ENCODE results near the gene NEDD4L. TPM values are rescaled to one million over a fixed set of nuclear protein-coding genes. Genes with fewer than 3 reads are reported as not detected.
A peak's percentile ranks its signal among the peaks of the same experiment; 100 is the strongest.

The NEDD4L gene
- total RNA-seq, 1 experiment from 2014 or later: 57.4 TPM

DNA sequence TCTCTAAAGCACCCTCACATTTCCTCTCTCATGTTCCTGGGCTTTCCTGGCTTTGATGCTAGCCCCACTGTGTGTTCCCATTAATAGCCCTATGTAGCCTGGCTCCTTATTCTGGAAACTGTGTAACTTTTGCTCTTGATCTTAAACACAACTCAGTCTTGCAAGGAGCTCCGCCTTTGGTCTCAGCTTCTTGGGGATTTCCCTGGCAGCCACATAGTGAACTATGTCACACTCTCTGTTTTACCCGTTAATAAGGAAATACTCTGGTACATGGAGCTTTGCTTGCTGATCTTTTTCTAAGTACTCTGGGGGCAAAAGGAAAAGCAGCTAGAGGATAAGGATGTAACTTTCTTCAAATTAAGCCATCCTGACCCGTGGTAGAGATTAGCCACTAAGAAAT lies 259.3 kb downstream of the NEDD4L start:
- H3K36me3 ChIP-seq (ENCODE audit: low read depth): peaks cover 27% of the 10 kb centered on the region
- ChIA-PET POLR2A (ENCODE audit: unreplicated experiment) (no interaction called here), CTCF (no interaction called here)
- intact Hi-C loops (cut with micrococcal nuclease; ENCODE audit: unreplicated experiment): no loop called here
- no peak overlapping the region for H3K4me3 ChIP-seq
- H3K4me2 ChIP-seq: no peak overlapping the region
- H4K20me1 ChIP-seq (ENCODE audit: insufficient read depth): peaks cover 10% of the 10 kb centered on the region
- no peaks in the 10 kb centered on the region for H3K9me2 ChIP-seq (ENCODE audit: insufficient read depth)
- H3K27me3 ChIP-seq (ENCODE audit: insufficient read depth, low read depth): no peaks in the 10 kb centered on the region
- TF ChIP-seq, protein P1, sequence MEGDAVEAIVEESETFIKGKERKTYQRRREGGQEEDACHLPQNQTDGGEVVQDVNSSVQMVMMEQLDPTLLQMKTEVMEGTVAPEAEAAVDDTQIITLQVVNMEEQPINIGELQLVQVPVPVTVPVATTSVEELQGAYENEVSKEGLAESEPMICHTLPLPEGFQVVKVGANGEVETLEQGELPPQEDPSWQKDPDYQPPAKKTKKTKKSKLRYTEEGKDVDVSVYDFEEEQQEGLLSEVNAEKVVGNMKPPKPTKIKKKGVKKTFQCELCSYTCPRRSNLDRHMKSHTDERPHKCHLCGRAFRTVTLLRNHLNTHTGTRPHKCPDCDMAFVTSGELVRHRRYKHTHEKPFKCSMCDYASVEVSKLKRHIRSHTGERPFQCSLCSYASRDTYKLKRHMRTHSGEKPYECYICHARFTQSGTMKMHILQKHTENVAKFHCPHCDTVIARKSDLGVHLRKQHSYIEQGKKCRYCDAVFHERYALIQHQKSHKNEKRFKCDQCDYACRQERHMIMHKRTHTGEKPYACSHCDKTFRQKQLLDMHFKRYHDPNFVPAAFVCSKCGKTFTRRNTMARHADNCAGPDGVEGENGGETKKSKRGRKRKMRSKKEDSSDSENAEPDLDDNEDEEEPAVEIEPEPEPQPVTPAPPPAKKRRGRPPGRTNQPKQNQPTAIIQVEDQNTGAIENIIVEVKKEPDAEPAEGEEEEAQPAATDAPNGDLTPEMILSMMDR (conservative IDR thresholded peaks at IDR 0.05): no peak
- TF ChIP-seq EZH2 (IDR thresholded peaks at IDR 0.05; ENCODE audit: low read depth): no peak
- DNase-seq: no peak
- H3K4me1 ChIP-seq (replicated peaks; ENCODE audit: insufficient read depth): peaks cover 10% of the 10 kb centered on the region; the same call in 1 of the 2 replicates
- H3K9me3 ChIP-seq (ENCODE audit: insufficient read depth, low read depth): peaks cover 17% of the 10 kb centered on the region; the same call in 1 of the 2 replicates
- H2AFZ ChIP-seq: no peak overlapping the region
- H3F3A ChIP-seq (ENCODE audit: insufficient read depth, low read depth): peaks cover 12% of the 10 kb centered on the region; the same call in 1 of the 2 replicates
- no peak overlapping the region for H3K27ac ChIP-seq
- peaks cover 98% of the 10 kb centered on the region for H3K79me2 ChIP-seq (ENCODE audit: low read depth)
- no TSS peak for BruUV-seq (replicated peaks)

DNA sequence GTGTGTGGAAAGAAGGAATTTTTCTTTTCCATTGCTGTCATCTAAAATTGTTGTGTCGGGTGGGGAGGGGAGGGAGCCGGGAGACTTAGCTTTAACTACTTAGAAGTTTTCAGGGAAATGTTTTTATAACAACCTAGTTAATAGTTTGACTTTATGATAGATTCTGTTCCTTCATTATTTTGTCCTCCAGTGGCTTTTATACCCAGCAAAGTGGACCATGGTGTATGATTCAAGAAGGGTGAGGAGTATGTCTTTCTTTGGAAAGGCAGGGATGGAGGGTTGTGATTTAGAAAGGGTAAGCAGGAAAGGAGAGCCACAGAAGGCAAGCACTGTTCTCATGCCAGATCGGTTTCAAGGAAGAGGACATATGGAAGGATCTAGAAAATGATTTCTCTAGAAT lies 261.8 kb downstream of the NEDD4L start:
- Histone ChIP-seq H3K4me3 (no peak overlapping the region), H3F3A (ENCODE audit: insufficient read depth, low read depth) (peaks cover 35% of the 10 kb centered on the region), H3K36me3 (ENCODE audit: low read depth) (peaks cover 18% of the 10 kb centered on the region), H3K4me1 (replicated peaks; ENCODE audit: insufficient read depth) (peaks cover 34% of the 10 kb centered on the region), H4K20me1 (ENCODE audit: insufficient read depth) (peaks cover 20% of the 10 kb centered on the region), H3K27me3 (ENCODE audit: insufficient read depth, low read depth) (no peaks in the 10 kb centered on the region), H3K79me2 (ENCODE audit: low read depth) (peaks cover 91% of the 10 kb centered on the region), H3K9me3 (ENCODE audit: insufficient read depth, low read depth) (peaks cover 17% of the 10 kb centered on the region; the same call in 1 of the 2 replicates), H2AFZ (no peak overlapping the region), H3K9me2 (ENCODE audit: insufficient read depth) (no peaks in the 10 kb centered on the region), H3K4me2 (no peak overlapping the region), H3K27ac (no peak overlapping the region)
- ChIA-PET POLR2A (ENCODE audit: unreplicated experiment) (no interaction called here), CTCF (interaction anchor here (0.7 kb wide), 1 partner anchor 438 kb away, joined by 6 read pairs; no protein-coding TSS in a partner anchor)
- no peak for DNase-seq
- no peak for TF ChIP-seq EZH2 (IDR thresholded peaks at IDR 0.05; ENCODE audit: low read depth)
- TF ChIP-seq, protein P1 (conservative IDR thresholded peaks at IDR 0.05): no peak
- BruUV-seq (replicated peaks): no TSS peak
- intact Hi-C loops (cut with micrococcal nuclease; ENCODE audit: unreplicated experiment): no loop called here

DNA sequence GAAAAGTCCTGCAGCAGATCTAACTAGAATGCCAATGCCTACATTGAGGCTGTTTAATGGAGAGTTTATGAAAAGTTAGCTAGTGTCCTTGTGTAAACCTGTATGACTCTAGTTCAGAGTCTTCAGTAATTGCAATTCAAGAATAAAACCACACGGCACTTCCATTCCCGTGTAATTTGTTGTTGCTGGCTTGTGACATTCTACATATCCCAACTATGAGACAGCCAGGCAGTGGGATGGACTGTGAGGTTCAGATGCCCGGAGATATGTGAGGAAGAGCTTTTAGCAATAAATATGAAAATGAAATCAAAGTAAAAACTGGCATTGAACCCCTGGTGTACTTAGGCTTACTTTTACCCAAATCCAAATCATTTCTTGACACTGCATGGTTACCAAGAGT lies 263.4 kb downstream of the NEDD4L start:
- Histone ChIP-seq H3K79me2 (ENCODE audit: low read depth) (peaks cover 91% of the 10 kb centered on the region), H3K27ac (0 out of 2 replicates have a peak overlapping the region, but pooled peaks have one; percentile 21)

More for the DNA sequence above, 263.4 kb downstream of the NEDD4L start:
- no peak for TF ChIP-seq EZH2 (IDR thresholded peaks at IDR 0.05; ENCODE audit: low read depth)
- TF ChIP-seq, protein P1 (conservative IDR thresholded peaks at IDR 0.05): no peak
- no peak overlapping the region for H3K4me3 ChIP-seq
- POLR2A ChIA-PET (ENCODE audit: unreplicated experiment): no interaction called here
- peaks cover 48% of the 10 kb centered on the region for H3K4me1 ChIP-seq (replicated peaks; ENCODE audit: insufficient read depth)
- no TSS peak for BruUV-seq (replicated peaks)
- intact Hi-C loops (cut with micrococcal nuclease; ENCODE audit: unreplicated experiment): no loop called here
- peaks cover 18% of the 10 kb centered on the region for H3K36me3 ChIP-seq (ENCODE audit: low read depth)
- H3K27me3 ChIP-seq (ENCODE audit: insufficient read depth, low read depth): no peaks in the 10 kb centered on the region
- H2AFZ ChIP-seq: no peak overlapping the region
- no peaks in the 10 kb centered on the region for H3K9me2 ChIP-seq (ENCODE audit: insufficient read depth)
- no peak for DNase-seq
- peaks cover 39% of the 10 kb centered on the region for H3F3A ChIP-seq (ENCODE audit: insufficient read depth, low read depth)
- CTCF ChIA-PET: interaction anchor here (0.6 kb wide), 1 partner anchor 11 kb away, joined by 3 read pairs; no protein-coding TSS in a partner anchor
- H3K4me2 ChIP-seq: no peak overlapping the region
- H4K20me1 ChIP-seq (ENCODE audit: insufficient read depth): peaks cover 22% of the 10 kb centered on the region
- H3K9me3 ChIP-seq (ENCODE audit: insufficient read depth, low read depth): peaks cover 17% of the 10 kb centered on the region; the same call in 1 of the 2 replicates

All from PC-9 (cell line).